Activated CD8-positive, alpha-beta memory T cell treated with anti-CD3 and anti-CD28 coated beads, Interleukin-2, amount 50 U/mL, for 24 hours (primary cell): ENCODE results near the gene KRTAP16-1.
"Not testable (repeated sequence)": the region's sequence is repeated elsewhere in the genome, so short reads cannot be mapped to it uniquely, and the experiment has no call there.

Experiments
- DNase-seq: peaks from one replicate; pipeline ENCODE4 v3.0.0-alpha.2; 2020; ENCODE audit errors: extremely low read depth

Gene KRTAP16-1, protein sequence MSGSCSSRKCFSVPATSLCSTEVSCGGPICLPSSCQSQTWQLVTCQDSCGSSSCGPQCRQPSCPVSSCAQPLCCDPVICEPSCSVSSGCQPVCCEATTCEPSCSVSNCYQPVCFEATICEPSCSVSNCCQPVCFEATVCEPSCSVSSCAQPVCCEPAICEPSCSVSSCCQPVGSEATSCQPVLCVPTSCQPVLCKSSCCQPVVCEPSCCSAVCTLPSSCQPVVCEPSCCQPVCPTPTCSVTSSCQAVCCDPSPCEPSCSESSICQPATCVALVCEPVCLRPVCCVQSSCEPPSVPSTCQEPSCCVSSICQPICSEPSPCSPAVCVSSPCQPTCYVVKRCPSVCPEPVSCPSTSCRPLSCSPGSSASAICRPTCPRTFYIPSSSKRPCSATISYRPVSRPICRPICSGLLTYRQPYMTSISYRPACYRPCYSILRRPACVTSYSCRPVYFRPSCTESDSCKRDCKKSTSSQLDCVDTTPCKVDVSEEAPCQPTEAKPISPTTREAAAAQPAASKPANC

DNA sequence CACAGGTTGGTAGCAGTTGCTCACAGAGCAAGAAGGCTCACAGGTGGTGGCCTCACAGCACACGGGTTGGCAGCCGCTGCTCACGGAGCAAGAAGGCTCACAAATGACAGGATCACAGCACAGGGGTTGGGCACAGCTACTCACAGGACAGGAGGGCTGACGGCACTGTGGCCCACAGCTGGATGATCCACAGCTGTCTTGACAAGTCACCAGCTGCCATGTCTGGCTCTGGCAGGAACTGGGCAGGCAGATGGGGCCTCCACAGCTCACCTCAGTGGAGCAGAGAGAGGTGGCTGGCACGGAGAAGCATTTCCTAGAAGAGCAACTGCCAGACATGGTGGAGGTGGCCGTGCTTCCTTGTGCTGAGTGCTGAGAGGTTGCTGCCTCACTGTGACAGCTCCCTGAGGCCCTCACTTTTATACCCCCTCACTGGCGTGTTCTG, at the start of gene KRTAP16-1:
Gene KRTAP16-1 (minus strand): TSS at position 392 of the 442 bp plus-strand sequence. CDS start 56 bp downstream, at position 336.
- no peak for DNase-seq

DNA sequence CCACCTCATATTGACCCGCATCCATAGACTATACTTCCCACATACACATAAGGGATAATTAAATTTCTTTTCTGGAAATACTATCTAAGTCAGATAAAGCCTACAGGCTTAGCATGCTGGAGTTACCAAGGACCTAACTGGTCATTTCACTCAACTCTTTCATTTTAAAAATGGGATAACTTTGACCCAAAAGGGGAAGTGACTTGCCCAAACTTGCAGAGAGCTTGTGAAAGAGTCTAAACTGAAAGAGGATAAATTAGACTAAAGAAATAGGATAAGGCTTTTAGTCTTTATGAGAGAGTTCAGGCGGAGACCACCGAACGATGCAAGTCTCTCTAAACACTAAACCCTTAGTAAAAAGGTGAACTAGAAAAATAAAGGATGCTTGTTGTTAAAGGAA, 45.4 kb upstream of the KRTAP16-1 start:
- DNase-seq = no peak

DNA sequence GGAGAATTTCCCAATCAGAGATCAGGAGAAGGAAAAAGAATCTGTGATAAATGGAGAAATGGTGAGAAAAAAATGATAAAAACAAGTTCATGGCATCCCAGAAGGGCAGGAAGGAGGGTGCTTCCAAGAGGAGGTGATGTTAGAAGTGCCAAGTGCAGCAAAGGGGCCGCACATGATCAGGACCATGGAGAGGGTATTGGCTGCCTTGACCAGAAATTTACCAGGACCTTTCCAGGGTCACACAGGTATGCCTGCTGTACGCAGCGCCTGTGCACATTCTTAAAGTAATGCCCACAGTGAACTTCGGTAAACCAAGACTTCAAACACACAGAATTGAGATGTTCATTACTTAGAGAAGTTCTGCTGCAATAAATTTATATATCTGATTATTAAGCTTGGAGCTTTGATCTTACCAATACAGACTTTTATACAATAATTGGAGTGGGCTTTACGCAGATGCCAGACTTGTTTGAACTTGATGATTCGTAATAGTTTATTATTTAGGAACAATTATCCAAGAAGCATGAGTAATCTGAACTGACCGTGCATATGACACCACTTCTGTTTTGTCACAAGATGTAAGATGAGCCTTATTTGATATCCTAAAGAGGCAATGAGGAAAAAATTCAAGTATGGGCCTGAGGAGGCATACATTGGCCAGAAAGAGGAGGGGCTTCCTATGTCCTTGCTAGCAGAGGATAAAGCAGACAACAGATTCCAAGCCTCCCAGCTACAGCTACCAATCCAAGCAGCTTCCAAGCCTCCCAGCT, 43.7 kb upstream of the KRTAP16-1 start:
- no peak for DNase-seq

DNA sequence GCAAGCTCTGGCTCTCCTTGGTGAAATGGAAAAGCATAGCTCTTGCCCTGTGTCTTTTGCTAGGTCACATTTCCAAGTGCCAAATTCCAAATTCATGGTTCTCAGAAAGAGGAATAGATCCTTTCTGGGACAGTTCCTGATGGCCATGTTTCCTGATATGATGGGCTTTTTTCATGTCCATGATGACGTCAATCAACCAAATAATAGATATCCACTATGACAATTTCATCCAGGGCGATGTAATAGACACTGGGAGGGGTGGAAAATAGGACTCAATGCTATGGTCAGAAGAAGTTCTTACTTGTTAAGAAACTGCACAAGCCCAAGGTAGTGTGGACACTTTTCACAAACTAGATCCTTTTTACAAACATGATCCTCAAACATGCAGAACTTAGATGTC, 42.1 kb upstream of the KRTAP16-1 start:
- DNase-seq = no peak

DNA sequence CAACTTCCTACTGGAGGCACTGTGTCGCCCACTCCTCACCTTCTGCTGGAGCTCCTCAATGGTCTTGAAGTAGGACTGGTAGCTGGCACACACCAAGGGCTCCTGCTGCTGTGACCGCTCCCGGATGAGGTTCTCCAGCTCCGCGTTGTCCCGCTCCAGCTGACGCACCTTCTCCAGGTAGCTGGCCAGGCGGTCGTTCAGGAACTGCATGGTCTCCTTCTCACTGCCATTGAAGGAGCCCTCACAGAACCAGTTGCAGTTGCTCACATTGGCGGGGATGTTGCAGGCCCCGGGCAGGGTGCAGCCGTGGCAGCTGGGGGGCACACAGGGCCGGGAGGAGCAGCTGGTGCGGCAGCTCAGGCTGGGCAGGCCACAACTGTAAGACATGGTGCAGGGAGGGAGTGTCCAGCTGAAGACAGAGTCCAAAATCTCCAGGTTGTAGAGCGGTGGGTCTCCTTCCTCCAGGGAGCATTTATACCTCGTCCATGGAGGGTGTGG, 41.3 kb upstream of the KRTAP16-1 start, which contains the start of gene KRT33A:
Gene KRT33A (minus strand): TSS at position 448 of the 498 bp plus-strand sequence. CDS start 61 bp downstream, at position 387.
- not testable (repeated sequence) for DNase-seq

DNA sequence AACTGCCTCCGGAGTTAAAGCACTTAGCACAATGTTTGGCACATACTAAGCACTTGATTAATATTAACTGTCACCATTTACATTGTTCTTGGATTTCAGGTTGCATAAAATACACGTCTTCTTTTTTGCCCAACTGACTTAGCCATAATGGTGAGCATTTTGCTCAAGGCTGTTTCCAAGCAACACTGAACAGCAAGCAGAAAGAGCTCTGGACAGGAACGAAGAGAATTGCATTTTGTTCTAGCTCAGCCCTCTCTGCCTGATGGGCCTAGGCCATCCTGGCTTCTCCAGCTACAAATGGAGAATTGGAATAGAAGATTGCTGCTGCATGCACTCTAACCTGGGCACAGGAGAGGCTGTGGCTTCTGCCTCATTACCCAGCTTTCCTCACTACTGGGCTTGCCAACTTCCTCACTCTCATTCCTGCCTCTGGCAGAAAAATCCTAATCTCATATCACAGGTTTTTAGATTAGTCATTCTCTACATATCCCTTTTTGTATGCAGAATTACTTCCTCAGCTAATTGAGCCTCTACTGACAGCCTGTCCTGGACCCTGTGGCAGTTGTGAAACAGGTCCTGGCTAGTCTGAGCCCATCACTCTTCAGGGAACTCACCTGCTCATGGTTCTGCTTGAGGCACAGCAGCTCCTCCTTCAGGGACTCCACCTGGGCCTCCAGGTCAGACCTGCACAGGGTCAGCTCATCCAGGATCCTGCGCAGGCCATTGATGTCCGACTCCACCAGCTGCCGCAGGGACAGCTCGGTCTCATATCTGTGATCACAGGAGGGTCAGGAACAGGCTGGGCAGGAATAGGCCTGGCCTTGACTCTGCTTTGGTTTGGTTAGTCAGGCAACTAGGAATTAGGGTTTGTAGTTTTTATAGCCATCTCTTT, 39.0 kb upstream of the KRTAP16-1 start:
- no peak for DNase-seq

DNA sequence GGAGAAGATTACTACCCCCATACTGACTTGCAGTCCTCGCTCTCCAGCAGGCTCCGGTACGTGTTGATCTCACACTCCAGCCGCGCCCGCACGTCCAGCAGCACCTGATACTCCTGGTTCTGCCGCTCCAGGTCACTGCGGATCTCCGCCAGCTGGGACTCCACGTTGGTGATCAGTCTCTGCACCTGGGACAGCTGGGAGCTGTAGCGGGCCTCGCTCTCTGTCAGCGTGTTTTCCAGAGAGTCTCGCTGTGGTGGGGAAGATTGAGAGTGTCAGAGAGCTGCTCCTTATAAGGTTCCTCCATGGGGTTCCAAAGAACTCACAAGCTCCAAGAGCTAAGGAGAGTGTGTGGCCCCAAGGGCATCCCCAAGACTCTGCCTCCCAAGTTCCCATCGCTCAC, 37.3 kb upstream of the KRTAP16-1 start:
- not testable (repeated sequence) for DNase-seq

DNA sequence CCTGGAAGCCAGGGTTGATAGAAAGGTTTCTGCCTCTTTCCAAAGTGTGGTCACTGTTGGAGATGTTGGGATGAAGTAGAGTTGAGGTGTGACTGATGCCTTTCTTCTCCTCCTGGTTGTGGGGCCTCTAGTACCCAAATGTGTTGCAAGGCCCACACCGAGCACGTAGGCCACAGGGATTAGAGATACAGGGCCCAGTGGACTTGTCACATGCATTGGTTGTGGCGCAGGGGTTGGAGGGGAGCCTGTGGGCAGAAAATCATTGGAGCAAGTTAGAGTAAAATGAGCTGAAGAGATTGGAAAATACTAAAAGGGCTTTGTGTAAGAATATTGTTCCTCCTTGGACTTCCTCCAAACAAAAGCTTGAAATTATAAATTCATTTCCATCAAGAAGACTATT, 36.9 kb upstream of the KRTAP16-1 start:
- no peak for DNase-seq

DNA sequence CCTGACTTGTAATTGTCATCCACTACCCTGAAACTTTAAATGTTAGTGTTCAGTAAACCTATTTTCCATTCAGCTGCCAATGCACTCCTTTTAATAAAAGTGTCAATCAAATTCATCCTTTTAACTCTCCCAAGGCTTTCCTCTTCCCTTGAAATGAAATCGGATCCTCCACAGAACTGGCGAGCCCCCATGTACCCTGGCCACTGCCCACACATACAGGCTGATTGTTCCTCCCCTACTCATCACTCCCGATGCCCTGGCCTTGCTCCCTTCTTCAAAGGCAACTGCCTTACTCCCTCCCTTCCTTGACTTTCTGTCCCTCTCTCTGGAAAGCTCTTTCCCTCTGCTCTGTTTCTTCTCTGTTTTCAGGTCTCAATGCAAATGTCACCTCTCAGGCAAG, 33.9 kb upstream of the KRTAP16-1 start:
- no peak for DNase-seq

DNA sequence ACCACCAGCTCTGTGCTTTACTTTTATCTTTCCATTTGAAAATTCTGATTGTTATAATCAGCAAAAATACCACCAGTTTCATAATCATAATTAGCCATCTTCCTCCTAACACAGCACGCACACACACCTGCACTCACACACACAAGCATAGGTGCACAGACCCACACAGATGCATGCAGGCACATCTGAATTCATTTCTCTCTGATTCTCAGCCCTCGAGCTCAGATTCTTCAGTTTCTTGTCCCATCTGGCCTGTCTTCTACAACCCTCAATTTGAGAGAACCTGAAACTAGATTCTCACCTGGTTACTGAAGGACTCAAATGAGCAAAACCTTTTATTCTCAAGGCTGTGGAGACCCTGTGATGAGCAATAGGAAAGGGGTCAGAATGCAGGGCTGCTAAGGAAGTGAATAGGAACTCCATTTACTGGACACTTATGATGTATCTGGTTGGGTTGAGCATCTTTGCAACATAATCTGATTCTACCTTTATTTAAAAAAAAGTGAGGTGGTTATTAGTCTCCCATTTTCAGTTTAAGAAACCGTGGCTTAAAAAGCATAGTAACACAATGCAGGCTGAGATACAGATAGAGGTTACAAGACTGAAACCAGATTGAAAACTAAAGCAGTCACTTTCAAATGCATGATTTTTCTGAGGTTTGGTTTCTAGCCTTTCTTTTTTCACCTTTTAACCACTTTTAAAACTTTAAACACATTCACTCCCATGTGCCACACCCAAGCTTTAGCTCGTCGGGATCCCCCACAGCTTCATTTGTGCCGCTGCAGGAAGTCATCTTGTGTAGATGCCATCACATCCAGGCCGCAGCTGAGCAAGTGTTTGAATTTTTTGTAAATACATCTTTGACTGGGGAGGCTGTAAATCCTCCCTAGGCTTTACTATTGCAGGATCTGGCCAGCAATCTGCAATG, 32.1 kb upstream of the KRTAP16-1 start:
- DNase-seq = no peak

DNA sequence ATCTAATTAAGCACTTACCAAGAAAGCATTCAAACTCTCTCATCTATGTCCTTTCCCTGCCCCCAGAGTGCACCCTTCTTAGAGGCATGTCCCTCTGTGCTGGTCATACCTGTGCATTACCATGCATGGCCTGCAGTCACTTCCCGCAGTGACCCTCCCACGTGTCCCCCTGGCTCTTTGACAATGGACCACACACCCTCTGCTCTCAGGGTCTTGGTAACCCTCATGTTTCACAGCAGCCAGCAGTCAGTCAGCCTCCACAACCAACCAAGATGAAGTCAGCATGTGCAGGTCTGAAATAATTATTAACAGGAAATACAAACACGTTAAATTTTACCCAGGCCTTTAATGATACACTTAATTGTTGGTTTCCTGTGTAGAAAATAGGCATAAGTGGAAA, 31.4 kb upstream of the KRTAP16-1 start:
- no peak for DNase-seq

DNA sequence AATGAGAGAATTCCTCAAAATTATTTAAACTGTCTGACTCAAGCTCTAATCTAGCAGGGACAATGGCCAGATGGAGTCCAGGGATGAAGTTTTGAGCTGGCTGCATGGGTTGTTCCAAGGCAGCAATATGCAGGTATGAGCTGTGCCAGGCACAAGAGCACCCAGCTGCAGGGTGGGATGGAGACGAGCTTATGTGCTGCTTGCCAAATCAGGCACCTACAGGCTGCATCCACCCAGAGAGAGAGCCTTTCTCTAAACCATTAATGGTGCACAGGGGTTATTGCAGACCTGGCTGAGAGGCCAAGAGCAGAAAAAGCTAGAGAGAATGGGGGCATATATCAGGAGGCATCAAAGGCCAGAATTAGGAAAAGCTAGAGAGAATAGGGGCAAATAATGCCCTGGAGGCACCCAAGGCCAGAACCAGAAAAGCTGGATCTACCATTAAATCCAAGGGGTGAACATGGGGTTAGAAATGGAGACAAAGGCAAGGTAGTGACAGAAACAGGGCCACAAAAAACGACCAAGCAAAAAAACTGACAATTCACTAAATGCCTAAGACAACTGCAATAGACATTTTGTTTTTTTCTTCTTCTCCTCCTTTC, 30.6 kb upstream of the KRTAP16-1 start:
- no peak for DNase-seq

DNA sequence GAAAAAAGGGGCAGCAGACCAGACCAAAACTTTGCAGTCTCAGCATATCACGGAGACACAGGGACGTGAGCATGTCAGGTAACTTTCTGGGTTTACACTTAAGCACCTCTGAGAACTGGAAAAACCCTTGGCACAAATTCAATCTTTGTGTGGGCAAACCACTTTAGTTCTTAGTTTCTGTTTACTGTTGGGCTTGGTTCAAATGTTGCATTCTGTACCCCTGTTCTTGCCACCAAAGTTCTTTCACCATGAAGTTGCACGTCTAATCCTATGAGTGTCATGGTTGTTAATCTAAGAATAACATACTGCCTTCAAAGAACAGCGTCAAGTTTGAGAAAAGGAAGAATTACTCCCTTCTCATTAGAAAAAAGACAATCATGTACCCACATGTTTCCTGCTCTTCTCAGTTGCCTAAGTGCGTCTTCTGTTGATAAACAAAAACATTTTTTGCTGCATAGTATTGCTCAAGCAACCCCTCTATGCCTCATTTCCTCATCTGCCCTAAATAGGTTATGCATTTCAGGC, 29.9 kb upstream of the KRTAP16-1 start:
- no peak for DNase-seq

DNA sequence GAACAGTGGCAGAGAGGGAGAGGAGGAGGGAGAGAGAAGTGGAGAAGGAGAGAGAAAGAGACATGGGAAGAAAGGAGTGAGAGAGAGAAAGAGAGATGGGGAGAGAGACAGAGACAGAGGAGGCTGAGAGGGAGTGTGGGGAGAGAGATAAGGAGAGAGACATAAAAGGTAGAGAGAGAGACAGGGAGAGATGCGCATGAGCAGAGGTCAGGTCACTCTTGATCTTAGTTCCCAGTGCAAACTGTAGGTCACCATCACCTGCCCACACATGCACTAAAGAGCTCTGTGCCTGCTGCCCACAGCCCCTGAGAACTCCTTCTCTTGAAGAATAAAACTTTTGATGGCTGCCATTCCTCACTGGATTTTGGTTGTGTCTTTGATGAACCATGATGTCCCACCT, 26.6 kb upstream of the KRTAP16-1 start:
- no peak for DNase-seq

DNA sequence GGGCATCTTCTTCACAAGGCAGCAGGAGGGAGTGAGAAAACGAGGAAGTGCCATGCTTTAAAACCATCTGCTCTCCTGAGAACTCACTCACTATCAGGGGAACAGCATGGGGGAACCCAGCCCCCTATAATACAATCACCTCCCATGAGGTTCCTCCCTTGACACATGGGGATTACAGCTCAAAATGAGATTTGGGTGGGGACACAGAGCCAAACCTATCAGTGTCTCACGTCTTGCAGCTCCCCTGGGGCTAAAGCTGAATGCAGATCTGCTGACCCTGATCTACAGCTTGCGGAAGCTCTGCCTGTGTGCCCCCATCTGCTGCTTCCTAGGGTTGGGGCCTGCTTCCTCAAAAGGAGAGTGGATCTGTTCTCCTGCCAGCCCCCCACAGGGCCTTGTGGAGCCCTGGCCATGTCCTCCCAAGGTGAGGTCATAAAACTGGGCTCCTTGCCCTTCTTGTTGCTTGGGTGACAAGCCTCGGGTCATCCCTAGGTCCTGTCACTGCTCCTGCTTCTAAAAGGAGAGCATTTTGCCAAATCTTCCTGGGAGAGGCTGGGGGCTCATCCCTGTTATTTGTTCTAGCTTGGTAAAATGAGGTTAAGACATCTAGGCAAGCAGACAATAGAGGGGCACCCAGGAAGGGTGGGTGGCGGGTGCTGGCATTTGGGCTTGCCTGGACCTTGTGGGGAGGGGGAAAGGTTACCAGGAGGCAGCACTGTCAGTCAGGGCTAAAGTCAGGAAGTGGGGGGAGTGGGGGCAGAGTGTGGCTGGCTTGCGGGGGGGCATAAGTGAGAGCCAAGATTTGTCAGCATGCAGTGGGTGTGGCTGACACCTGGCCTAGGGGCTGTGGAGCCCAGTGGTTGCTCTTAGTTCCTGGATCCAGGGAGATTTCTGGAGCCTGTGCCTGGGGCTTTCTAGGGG, 25.5 kb upstream of the KRTAP16-1 start:
- DNase-seq = no peak

DNA sequence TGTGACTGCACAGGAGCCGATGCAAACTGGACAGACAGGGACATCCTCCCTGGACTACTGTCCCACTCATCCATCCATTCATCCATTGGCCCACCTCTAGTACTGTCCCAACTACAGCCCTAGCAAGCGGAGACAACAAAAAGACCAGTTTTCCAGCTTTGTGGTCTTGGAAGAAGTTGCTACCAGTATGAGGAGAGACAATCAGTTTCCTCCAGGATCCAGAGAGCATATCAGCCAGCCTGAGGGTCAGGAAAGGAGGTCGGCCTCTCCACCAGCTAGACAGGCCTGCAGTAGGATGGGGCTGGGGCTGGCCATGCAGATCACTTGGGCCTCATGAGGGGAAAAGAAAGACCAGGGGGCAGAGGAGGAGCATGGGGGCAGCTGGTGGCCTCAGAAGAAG, 24.7 kb upstream of the KRTAP16-1 start:
- DNase-seq = no peak

DNA sequence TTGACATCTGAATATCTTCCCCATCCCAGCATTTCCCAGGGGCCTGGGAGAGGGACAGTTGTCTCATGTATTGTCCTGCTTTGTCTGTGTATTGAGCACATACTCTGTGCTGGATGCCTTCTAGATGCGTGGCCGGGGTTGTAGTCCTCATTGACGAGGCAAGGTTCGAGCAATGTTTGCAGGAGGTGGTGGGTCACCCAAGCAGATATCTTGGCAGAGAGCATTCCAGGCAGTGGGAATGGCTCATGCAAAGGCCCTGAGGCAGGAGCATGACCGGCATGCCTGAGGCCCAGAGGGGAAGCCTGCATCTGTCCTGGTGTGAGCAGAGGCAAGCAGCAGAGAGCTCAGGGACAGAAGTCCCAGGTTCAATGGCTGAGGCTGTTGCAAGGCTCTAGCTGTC, 24.0 kb upstream of the KRTAP16-1 start:
- DNase-seq = no peak

DNA sequence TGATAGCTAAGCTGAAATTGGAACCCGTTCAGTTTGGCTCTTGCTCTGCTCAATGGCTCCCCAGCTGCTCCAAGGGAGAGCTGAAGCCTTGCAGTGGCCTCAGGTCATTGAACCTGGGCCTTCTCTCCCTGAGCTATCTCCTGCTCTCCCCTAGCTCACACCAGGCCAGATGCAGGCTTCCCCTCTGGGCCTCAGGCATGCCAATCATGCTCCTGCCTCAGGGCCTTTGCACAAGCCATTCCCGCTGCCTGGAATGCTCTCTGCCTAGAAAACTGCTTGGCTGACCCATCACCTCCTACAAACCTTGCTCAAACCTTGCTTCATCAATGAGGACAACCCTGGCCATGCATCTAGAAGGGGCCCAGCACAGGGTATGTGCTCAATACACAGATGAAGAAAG, 23.1 kb upstream of the KRTAP16-1 start:
- no peak for DNase-seq

DNA sequence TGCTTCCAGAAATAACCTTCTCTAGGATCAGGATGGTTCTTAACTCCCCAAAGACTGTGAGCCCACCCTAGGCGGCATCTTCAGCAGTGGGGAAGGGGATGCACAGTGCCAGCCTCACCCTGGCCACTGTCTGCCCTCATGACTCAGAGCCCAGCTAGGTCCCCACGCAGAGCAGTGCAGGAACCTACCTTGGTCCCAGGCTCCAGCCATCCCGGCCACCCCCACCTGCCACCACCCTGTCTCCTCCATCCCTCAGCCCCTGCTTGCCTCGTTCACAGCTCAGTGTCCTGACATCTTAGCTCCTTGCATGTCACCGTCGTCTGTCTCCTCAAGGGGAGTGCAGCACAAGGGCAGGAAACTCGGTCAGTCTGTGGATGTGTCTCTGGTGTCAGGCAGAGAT, 22.5 kb upstream of the KRTAP16-1 start:
- DNase-seq = no peak
